GM12864 (cell line): Measurements from ENCODE around the gene SYDE2.
A peak's percentile ranks its signal among the peaks of the same experiment; 100 is the strongest.

Source experiments
- DNase-seq: peaks from one replicate; pipeline ENCODE4 v3.0.0-alpha.2; 2011; ENCODE audit warnings: low read depth
- H3K4me3 ChIP-seq: 2 replicates; pipeline ENCODE4 v1.5.1; 2011; ENCODE audit warnings: mild to moderate bottlenecking, low read depth, low read length, control low read depth
- TF ChIP-seq, protein P1 (sequence below): IDR thresholded peaks from 2 replicates; pipeline ENCODE4 v1.5.1; 2011; ENCODE audit warnings: low read depth, mild to moderate bottlenecking, moderate library complexity, low read length, control low read depth, inconsistent platforms; ENCODE audit errors: missing control alignments

The SYDE2 gene

DNA sequence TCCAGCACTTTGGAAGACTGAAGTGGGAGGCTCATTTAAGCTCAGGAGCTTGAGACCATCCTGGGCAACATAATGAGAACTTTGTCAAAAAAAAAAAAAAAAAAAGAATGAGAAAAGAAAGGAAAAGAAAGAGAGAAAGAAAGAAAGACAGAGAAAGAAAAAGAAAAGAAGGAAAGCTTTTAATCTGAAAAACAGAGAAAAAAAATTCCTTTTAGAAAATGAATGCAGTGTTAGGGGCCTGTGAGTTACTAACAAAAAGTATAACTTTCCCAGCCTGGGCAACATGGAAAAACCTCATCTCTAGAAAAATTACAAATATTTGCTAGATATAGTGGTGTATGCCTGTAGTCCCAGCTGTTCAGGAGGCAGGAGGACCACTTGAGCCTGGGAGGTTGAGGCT lies 15.9 kb upstream of the SYDE2 start:
- TF ChIP-seq, protein P1, sequence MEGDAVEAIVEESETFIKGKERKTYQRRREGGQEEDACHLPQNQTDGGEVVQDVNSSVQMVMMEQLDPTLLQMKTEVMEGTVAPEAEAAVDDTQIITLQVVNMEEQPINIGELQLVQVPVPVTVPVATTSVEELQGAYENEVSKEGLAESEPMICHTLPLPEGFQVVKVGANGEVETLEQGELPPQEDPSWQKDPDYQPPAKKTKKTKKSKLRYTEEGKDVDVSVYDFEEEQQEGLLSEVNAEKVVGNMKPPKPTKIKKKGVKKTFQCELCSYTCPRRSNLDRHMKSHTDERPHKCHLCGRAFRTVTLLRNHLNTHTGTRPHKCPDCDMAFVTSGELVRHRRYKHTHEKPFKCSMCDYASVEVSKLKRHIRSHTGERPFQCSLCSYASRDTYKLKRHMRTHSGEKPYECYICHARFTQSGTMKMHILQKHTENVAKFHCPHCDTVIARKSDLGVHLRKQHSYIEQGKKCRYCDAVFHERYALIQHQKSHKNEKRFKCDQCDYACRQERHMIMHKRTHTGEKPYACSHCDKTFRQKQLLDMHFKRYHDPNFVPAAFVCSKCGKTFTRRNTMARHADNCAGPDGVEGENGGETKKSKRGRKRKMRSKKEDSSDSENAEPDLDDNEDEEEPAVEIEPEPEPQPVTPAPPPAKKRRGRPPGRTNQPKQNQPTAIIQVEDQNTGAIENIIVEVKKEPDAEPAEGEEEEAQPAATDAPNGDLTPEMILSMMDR: no peak
- H3K4me3 ChIP-seq: no peak overlapping the region
- no peak for DNase-seq

DNA sequence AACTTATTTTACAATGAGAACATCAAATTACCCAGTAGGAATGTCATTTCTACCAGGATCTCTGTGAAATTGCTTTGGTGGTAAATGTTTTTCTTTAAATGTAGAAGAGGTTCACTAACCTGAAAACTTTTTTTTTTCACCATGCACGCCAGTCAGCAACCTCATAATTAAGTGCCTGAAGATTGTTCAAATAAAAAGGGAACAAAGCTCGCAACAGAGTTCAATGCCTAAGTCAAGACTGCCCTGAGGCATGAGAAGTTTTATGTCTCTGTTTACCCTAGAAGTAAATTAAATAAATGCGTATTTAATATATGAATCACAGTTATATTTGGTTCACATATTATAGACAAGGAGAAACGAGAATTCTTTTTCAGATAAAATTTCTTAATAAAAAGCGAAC lies 13.8 kb upstream of the SYDE2 start:
- no peak overlapping the region for H3K4me3 ChIP-seq
- TF ChIP-seq, protein P1: no peak
- DNase-seq: no peak

DNA sequence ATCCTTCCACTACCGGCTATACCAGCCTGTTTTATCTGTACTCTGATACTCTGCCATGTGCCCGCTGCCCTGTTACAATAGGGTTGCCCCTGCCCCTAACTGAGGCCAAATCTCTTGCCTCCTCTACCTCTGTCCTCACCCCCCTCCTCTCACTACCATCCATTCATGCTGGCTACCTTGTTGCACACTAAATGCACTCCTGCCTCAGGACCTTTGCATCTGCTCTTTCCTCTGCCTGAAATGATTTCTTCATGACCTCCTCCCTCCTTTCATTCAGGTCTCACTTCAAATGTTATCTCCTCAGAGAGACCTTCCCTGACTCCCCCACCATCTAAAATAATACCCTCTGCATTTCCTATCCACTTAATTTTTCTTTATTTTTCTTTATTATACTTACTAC lies 7.7 kb upstream of the SYDE2 start:
- H3K4me3 ChIP-seq: no peak overlapping the region
- TF ChIP-seq, protein P1: no peak
- no peak for DNase-seq

DNA sequence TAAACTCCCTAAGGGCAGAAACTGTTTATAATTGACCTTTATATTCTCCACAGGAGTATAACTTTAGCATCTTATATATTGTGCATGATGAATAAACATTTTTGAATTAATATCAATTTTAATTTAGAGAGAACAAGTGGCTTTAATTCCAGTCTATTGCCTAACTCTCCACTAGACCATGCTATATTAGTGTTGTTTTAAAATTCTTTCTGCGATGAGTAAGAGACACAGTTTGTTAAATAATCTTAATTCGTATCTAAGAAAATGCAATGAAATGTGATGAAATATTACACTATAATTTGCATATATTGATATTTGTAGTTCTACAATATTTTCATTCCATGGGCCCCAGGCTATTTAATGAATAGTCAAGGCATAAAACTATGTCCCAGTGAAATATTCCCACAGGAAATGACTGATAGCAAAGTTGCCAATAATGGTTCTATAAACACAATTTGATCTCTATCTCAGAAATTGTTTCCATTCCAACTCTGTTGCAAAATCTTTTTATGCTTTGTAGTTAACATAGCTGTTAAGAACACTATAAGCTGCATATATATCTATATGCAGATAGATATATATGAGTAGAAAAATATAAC lies 2.9 kb upstream of the SYDE2 start:
- TF ChIP-seq, protein P1: no peak

DNA sequence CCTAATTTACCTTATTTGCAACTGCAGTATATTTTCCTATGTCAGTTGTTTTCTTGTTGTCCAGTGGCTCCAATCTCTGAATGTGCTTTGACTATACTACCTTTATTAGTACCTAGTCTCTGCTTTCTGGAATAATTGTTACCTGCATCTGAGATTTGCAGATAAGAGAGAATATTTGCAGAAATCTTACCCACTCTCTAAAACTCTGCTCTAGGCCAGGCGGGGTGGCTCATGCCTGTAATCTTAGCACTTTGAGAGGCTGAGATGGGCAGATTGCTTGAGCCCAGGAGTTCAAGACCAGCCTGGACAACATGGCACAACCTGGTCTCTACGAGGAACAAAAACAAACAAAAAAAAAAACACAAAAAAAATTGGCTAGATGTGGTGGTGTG lies 2.0 kb upstream of the SYDE2 start:
- DNase-seq: no peak
- TF ChIP-seq, protein P1: no peak
- H3K4me3 ChIP-seq: no peak overlapping the region

More for the DNA sequence above, 2.9 kb upstream of the SYDE2 start:
- no peak overlapping the region for H3K4me3 ChIP-seq
- no peak for DNase-seq

DNA sequence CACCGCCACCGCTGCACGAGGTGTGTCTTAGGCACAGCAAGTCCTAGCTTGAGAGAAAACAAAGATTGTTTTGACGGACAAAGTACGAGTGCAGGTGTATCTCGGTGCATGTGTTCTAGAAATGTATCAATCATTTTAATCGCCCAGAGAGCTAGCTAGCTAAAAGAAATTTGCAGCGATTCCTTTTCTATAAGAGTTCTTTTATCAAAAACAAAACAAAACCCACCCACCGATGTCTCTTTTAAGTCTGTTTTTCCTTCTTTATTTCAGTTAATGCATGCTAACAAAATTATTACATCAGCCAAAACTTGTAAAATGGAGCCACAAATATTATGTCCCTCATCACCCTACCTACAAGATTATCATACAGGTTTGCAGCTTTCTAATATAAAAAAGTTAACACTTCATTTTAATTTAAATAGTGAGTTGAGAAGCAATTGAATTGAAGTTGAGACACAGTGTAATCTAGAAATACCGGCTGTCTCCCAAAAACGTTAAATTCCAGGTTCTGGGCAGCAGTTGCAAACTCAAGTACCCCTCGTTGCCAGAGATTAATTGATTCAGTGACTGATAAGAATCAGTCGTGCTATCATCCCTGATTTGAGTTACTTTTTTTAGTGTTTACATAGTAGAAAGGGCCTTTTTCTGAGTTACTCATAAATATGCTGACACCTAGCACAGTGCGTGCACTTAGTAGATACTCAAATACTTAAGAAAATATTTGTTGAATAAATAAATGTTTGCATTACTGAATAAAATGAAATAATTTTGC lies 1.5 kb upstream of the SYDE2 start:
- TF ChIP-seq, protein P1: no peak
- DNase-seq: no peak

More for the DNA sequence above, 1.5 kb upstream of the SYDE2 start:
- H3K4me3 ChIP-seq: peak overlapping the region; percentile 77
